Large intestine (tissue), 3 donors: ENCODE results near the gene TPRG1L. TPM values are rescaled to one million over a fixed set of nuclear protein-coding genes. Genes with fewer than 3 reads are reported as not detected.

Experiments used
- DNase-seq, 2 donors: peaks; one replicate each; pipeline versions ENCODE4 v3.0.0 to v3.0.0-alpha.2; 2013
- H3K27ac ChIP-seq: one replicate; pipeline ENCODE4 v1.5.1; 2013; ENCODE audit warnings: low read length
- H3K27me3 ChIP-seq: 2 replicates; pipeline ENCODE4 v1.6.1; 2013; ENCODE audit warnings: low read length; ENCODE audit not compliant: control insufficient read depth, insufficient read depth
- H3K36me3 ChIP-seq: 2 replicates; pipeline ENCODE4 v1.6.1; 2013; ENCODE audit warnings: low read length; ENCODE audit not compliant: control insufficient read depth, insufficient read depth
- H3K4me1 ChIP-seq: one replicate; pipeline ENCODE4 v1.6.1; 2013; ENCODE audit warnings: low read length; ENCODE audit not compliant: control insufficient read depth, insufficient read depth
- H3K4me3 ChIP-seq: one replicate; pipeline ENCODE4 v1.5.1; 2013; ENCODE audit warnings: low read length
- H3K9me3 ChIP-seq: one replicate; pipeline ENCODE4 v1.6.1; 2013; ENCODE audit warnings: mild to moderate bottlenecking, low read depth, low read length, moderate library complexity; ENCODE audit not compliant: control insufficient read depth
- WGBS: methylation state at CpG from one replicate; pipeline ENCODE4 v1.1.5; 2013; ENCODE audit warnings: low lambda C conversion rate; ENCODE audit not compliant: insufficient coverage; 5-methylcytosine and 5-hydroxymethylcytosine counted together
- polyA plus RNA-seq: library from polyadenylated mRNA; unstranded; fragments of 120-200 nt; gene quantifications from one replicate; pipeline ENCODE4 v1.2.1, GENCODE V29; 2013

The TPRG1L gene
- polyA plus RNA-seq, 1 donor, result 81.6 TPM

DNA sequence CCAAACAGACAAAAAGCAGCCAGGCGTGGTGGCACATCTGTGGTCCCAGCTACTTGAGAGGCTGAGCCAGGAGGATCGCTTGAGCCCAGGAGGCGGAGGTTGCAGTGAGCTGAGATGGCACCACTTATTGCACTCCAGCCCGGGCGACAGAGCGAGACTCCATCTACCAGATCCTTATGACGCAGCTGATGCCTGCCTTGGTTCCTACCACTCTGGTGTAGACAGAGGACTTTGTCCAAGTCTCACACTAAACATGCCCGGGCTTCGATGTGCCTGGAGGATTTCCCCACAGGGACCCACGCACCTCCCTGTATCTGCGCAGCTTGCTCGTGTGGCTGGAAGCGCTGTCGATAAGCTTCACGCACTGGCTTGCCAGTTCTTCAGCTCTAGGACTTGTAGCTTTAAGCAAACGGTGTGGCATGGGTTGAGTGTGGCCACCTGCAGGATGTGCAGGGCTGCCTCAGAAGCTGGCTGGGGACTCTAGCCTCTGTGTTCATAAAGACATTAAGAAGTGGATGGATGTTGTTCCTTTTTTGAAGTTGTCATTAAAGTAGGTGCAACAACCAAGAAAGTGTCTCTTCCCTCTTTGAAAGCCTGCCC, 4.8 kb downstream of the TPRG1L start:
- no CpG with 5 or more reads among the region's 16 CpGs for WGBS
- no peak overlapping the region for H3K27ac ChIP-seq

DNA sequence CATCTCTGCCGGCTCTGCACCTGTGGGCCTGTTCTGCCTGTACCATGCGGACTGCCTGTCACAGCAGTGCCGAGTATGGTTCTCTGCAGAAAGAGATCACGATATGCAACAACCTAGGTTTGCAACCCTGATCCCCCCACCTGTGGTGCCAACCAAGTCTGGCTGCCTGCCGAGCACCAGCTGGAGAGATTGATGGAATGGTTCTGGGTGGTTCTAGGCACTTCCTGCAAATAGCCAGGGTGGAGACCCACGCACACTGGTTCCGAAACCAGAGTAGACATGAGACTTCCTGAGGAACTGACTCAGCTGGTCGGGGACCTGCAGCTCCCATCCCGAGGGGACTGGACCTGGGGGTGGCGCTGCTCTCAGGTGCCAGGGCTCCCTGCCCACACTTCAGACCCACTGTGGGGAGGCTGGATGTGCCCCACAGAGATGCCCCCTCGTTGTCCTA, 5.4 kb downstream of the TPRG1L start:
- peaks cover 68% of the 10 kb centered on the region for H3K36me3 ChIP-seq
- no peak for DNase-seq

More for the DNA sequence above, 4.8 kb downstream of the TPRG1L start:
- peaks cover 7% of the 10 kb centered on the region for H3K4me1 ChIP-seq
- no peaks in the 10 kb centered on the region for H3K27me3 ChIP-seq
- H3K9me3 ChIP-seq, result no peaks in the 10 kb centered on the region
- no peak overlapping the region for H3K4me3 ChIP-seq
- DNase-seq, result no peak
- peaks cover 63% of the 10 kb centered on the region for H3K36me3 ChIP-seq

DNA sequence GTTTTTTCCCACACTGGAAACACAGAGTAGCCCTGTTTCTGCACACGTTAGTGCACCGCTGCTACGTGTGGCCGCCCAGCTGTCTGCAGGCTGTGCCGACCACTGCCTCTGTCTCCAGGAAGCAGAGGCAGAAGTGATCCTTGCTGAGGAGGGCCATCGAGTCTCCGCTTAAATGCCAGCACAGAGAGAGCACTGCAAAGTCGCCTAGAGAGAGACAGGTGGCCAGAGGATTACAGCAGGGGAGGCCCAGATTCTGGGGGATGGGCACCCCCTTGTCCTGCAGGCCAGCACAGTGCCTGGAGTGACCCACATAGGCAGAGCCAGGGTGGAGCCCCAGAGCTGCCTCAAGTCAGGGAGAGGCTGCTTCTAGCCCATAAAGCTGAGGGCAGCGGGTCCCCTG, 6.1 kb downstream of the TPRG1L start:
- no peak overlapping the region for H3K4me3 ChIP-seq
- peaks cover 5% of the 10 kb centered on the region for H3K4me1 ChIP-seq
- H3K27me3 ChIP-seq, result no peaks in the 10 kb centered on the region
- H3K27ac ChIP-seq, result no peak overlapping the region
- H3K36me3 ChIP-seq, result peaks cover 73% of the 10 kb centered on the region
- DNase-seq, result no peak
- WGBS, result no CpG with 5 or more reads among the region's 9 CpGs
- H3K9me3 ChIP-seq, result no peaks in the 10 kb centered on the region

More for the DNA sequence above, 5.4 kb downstream of the TPRG1L start:
- Histone ChIP-seq H3K27me3 (no peaks in the 10 kb centered on the region), H3K9me3 (no peaks in the 10 kb centered on the region), H3K4me3 (no peak overlapping the region), H3K27ac (no peak overlapping the region), H3K4me1 (peaks cover 7% of the 10 kb centered on the region)
- WGBS, result no CpG with 5 or more reads among the region's 11 CpGs

- no peaks in the 10 kb centered on the region for H3K27me3 ChIP-seq
- no peak overlapping the region for H3K27ac ChIP-seq
- no peak for DNase-seq
- peaks cover 79% of the 10 kb centered on the region for H3K36me3 ChIP-seq
- peaks cover under 1% of the 10 kb centered on the region for H3K4me1 ChIP-seq
- H3K9me3 ChIP-seq, result no peaks in the 10 kb centered on the region
- H3K4me3 ChIP-seq, result no peak overlapping the region
- WGBS, result no CpG with 5 or more reads among the region's 36 CpGs
These were observed 6.8 kb downstream of the TPRG1L start for GRCh38 chr1:3631320-3632260.

DNA sequence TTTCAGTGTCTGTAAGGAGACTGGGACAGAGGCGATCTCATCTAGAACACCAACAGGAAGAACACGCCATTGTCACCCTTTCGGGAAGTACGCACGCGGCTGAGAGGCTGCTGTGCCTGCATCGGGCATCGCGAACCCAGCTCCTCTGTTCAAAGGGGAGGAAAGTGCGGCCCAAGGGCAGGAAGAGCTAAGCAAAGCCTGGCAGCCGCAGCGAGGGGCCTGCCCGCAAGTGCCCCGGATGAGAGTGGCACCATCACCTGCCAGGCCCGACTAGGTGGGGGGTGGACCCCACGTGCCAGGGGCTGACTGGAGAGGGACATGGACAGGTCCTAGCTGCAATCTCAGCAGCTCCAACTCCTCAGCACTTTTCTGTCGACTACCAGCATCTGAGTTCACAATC, 7.5 kb downstream of the TPRG1L start:
- Histone ChIP-seq H3K27ac (no peak overlapping the region), H3K4me3 (no peak overlapping the region), H3K4me1 (no peaks in the 10 kb centered on the region), H3K27me3 (no peaks in the 10 kb centered on the region), H3K36me3 (peaks cover 80% of the 10 kb centered on the region), H3K9me3 (no peaks in the 10 kb centered on the region)
- WGBS, result no CpG with 5 or more reads among the region's 17 CpGs
- no peak for DNase-seq

- no peak overlapping the region for H3K4me3 ChIP-seq
- no peak for DNase-seq
- no peaks in the 10 kb centered on the region for H3K27me3 ChIP-seq
- no peaks in the 10 kb centered on the region for H3K9me3 ChIP-seq
- no peaks in the 10 kb centered on the region for H3K4me1 ChIP-seq
- H3K36me3 ChIP-seq, result peaks cover 80% of the 10 kb centered on the region
- 100% methylated on average over 1 of the region's 26 CpGs for WGBS
- no peak overlapping the region for H3K27ac ChIP-seq
These were observed 8.0 kb downstream of the TPRG1L start for GRCh38 chr1:3632716-3633343.

DNA sequence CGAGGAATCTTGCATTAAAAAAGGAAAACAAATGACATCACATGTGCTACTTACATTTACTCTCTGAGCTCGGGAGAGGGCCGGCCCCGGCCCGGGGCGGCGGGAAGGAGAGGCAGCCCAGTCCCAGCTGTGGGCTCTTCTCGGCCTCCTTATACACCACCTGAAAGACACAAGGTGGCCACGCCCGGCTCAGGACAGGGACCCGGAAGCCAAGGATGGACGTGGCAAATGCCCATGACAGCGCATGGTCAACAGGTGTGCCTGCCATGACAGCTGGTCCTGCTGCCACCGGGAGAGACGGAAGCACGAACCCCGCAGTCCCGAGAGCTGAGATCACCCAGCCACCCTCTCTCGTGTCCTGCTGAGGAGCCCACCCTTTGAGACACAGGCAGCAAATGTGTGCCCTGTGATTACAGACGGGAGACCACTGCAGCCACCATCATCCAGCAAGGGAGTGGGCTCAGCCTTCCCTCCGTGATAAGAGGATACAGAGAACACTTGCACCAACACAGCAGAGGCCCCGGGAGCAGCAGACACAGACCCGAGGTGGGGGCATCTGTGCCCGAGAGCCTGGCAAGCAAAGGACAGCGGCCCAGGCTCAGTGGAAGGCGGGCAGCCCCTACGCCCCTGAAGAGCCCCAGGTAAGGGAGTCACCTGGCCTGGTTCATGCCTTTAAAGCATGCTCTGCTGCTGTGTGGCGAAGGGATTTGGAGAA, 8.7 kb downstream of the TPRG1L start:
- 100% methylated on average over 1 of the region's 28 CpGs for WGBS

DNA sequence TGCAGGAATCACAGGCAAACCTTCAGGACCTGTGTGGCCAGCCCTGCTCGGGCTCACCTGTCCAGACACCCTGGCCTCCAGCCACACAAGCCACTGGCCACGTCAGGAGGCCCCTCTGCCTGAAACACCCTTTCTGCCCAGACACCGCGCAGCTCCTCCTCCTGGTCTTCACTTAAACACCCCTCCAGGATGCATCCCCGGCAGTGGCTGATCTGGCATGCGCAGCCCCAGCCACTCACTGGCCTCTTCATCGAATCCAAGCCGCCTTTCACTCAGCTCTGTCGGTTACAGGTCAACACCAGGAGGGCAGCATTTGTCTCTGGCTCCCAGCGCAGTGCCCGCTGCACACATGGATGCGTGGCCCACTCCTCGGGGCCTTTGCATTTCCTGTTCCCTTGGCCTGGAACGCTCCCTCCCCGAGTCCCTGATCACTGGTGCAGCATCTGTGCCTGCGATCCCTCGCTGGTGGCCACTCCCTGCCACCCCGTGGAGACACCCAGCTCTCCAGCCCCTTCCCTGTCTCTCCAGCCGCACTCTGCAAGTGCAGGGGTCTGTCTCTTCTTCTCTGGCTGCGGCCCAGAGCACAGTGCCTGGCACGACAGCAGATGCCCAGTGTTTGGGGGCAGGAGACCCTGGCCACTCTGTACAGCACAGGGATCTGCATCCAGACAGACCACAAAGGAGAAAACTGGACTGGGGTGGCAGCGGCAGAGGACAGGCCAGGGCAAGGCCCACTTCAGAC, 9.4 kb downstream of the TPRG1L start:
- Histone ChIP-seq H3K4me3 (no peak overlapping the region), H3K4me1 (no peaks in the 10 kb centered on the region), H3K36me3 (peaks cover 75% of the 10 kb centered on the region), H3K27me3 (no peaks in the 10 kb centered on the region), H3K27ac (no peak overlapping the region), H3K9me3 (no peaks in the 10 kb centered on the region)
- no CpG with 5 or more reads among the region's 22 CpGs for WGBS
- no peak for DNase-seq

More for the DNA sequence above, 8.7 kb downstream of the TPRG1L start:
- H3K4me1 ChIP-seq, result no peaks in the 10 kb centered on the region
- H3K27ac ChIP-seq, result no peak overlapping the region
- DNase-seq, result no peak
- H3K9me3 ChIP-seq, result no peaks in the 10 kb centered on the region
- no peak overlapping the region for H3K4me3 ChIP-seq
- no peaks in the 10 kb centered on the region for H3K27me3 ChIP-seq
- H3K36me3 ChIP-seq, result peaks cover 80% of the 10 kb centered on the region

GRCh38 chr1:3636080-3636479, 11.3 kb downstream of the TPRG1L start:
- Histone ChIP-seq H3K4me3 (no peak overlapping the region), H3K4me1 (no peaks in the 10 kb centered on the region), H3K27me3 (no peaks in the 10 kb centered on the region), H3K36me3 (peaks cover 61% of the 10 kb centered on the region), H3K9me3 (no peaks in the 10 kb centered on the region), H3K27ac (no peak overlapping the region)
- no CpG with 5 or more reads among the region's 14 CpGs for WGBS
- DNase-seq, result no peak
